Activated CD8-positive, alpha-beta memory T cell treated with anti-CD3 and anti-CD28 coated beads for 48 hours (primary cell): ENCODE data around the gene NFATC3.

Experiments
- DNase-seq, 3 experiments: peaks; one replicate each; pipeline ENCODE4 v3.0.0-alpha.2; 2020; ENCODE audit warnings: low read depth in 2 of 3, low spot score in 2 of 3

NFATC3 gene

DNA sequence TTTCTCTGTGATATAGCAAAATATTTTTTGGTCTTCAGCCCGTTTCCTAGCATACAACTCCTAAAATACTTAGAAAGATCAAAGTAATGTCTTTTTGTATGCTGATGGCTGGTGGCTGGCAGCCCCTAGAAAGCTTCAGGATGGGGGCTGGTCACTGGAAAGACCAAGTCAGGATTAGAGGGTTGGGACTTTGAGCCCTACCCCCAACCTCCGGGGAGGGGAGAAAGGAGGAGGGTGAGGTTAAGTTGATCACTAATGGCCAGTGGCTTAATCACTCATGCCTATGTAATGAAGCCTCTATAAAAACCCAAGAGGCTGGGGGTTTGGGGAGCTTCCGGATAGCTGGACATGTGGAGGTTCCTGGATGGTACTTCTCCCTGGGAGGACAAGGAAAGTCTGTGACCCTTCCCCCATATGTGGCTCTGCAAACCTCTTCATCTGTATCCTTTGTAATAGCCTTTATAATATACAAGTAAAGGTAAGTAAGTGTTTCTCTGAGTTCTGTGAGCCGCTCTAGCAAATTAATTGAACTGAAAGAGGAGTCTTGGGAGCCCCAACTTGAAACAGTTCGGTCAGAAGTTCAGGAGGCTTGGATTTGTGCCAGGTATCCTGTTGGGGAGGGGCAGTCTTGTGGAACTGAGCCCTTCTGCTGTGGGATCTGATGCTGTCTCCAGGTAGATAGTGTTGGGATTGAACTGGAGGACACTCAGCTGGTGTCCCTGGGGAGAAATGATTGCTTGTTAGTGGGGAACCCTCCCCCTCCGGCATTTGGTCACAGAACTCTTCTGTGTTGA is 182.6 kb downstream of the NFATC3 start:
- DNase-seq: no peak

DNA sequence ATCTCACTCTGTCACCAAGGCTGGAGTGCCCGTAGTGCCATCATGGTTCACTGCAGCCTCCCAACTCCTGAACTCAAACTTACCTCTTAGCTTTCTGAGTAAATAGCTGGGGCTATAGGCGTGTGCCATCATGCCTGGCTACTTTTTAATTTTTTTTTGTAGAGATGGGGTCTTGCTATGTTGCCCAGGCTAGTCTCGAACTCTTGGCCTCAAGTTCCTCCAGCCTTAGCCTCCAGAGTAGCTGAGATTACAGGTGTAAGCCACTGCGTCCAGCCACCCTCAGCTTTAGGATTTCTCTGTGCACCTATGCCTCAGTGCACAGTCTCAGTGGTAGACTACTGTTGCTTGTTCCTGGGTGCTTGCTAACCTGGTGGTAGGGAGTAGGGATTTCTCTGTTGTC is 184.6 kb downstream of the NFATC3 start:
- DNase-seq: no peak

GRCh38 chr16:68270353-68270752 is 185.2 kb downstream of the NFATC3 start:
- no peak for DNase-seq

DNA sequence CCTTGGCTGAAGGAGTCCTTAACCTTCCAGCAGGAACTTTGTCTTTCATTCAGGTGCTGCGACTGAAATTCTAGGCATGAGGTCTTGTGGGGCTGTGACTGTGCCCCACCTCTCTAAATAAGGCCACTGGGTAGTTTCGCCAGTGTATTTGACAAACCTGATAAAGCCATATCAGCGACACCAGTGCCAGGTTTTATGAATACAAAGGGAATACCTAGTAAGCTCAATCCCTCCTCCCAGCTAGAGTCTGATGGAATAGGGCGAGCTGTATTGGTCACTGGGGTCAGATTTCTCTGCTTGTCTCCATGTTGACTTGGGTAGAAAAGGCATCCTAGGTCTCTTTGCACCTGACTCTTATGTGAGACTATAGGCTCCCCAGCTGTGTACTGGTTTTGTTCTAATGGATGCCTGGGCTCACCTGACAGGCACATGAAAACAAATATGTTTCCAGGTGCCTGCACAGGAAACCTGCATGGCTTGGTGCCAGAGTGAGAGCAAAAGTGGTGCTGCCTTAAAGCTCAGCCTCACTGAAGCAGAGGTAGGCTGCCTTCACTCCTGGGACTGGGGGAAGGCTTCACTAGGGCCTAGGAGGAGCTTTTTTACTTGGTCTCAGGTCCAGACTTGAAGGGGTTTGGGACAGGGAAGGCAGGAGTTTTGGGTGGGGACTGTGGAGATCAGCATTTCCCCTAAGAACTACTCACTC is 187.5 kb downstream of the NFATC3 start:
- no peak for DNase-seq

DNA sequence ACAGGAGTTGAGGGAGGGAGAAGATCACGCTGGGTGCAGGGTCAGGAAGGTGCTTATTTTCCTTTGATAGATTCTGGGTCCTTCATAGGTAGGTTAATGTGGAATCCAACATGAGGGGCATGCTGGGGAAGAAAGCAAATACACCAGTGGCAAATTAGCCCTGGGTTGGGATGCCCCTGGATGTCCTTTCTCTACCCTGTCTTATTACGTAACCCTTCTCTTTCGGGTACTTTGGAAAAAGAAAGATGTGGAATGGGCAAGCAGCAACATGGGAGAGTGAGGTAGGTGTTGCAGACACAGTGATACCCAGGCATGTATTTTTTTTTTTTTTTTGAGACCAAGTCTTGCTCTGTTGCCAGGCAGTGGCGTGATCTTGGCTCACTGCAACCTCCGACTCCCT is 188.3 kb downstream of the NFATC3 start:
- no peak for DNase-seq

DNA sequence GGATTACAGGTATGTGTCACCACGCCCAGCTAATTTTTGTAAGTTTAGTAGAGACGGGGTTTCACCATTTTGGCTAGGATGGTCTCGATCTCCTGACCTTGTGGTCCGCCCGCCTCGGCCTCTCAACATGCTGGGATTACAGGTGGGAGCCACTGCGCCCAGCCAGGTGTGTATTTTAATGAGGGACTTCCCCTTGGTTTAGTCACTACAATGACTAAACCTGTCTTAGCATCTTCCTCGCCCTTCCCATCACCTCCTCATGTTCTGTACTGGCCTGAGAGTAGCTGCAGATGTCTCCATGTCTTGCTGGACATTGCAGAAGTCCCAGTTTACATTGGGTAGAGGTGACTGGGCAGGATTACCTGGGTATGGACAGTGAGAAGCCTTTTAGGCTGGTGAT is 188.7 kb downstream of the NFATC3 start:
- no peak for DNase-seq

DNA sequence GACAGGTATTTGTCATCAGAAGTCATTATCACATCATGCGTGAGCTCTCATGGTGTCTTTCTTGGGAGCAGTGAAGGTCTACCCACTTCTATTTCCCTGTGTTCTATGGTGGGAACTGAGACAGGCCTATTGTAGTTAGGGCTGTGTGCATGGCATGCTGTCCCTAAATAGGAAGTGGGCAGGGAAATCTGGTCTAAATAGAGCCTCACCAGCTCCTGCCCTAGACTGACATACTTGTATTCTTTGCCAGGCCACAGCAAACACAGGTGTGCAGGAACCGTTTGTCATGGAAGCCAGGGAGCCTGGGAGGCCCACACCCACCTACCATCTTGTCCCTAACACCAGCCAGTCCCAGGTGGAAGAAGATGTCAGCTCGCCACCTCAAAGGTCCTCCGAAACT is 189.3 kb downstream of the NFATC3 start:
- DNase-seq: no peak

GRCh38 chr16:68275611-68276191 is 190.5 kb downstream of the NFATC3 start:
- no peak for DNase-seq

DNA sequence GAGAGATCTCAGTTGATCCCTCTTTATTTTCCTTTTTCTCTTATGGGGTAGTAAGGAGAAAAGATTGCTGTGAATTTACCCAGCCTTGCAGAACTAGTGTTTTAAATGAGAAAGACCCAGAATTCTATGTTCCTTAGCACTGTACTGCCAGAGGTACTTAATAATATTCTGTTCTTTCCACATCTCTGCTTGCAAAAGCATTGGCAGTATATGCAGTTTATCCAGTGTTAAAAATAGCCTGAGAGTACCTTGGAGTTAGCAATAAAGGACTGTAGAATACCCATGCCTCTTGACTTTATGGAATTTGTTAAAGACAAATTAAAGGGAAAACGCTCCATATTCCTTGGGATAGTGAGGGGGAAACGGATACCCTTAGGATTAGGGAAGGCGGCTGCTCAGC is 191.1 kb downstream of the NFATC3 start:
- no peak for DNase-seq
